ENCODE results near the gene TLE3.

DNA sequence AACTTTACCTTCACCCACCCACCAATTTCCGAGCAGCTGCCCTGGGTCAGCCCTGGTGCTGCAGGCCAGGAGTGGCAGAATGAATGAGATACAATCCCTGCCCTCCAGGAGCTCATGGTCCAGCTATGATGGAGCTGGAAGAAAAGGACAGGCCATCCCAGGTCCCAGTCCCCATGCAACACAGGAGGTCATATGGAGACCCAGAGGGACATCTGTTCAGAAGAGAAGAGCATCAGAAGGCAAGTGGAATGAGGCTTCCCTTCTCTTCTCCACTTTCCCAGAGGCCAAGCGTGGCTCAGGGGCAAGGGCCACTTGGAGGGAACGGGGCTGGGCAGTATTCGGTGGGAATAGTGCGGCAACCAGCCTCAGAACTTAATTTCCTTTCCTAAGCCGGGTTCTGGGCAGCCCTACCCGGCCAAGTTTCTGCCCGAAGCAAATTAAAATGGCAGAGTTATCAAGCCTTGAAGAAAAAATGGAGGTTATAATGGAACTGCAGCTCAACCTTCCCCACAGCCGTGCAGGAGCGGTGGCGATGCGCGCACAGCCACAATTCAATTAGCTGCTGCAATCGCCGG lies 35.9 kb downstream of the TLE3 start:
- TF ChIP-seq, protein P1, sequence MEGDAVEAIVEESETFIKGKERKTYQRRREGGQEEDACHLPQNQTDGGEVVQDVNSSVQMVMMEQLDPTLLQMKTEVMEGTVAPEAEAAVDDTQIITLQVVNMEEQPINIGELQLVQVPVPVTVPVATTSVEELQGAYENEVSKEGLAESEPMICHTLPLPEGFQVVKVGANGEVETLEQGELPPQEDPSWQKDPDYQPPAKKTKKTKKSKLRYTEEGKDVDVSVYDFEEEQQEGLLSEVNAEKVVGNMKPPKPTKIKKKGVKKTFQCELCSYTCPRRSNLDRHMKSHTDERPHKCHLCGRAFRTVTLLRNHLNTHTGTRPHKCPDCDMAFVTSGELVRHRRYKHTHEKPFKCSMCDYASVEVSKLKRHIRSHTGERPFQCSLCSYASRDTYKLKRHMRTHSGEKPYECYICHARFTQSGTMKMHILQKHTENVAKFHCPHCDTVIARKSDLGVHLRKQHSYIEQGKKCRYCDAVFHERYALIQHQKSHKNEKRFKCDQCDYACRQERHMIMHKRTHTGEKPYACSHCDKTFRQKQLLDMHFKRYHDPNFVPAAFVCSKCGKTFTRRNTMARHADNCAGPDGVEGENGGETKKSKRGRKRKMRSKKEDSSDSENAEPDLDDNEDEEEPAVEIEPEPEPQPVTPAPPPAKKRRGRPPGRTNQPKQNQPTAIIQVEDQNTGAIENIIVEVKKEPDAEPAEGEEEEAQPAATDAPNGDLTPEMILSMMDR (IDR thresholded peaks at IDR 0.05) = no peak
- no peak for TF ChIP-seq POLR2A (IDR thresholded peaks at IDR 0.05)
